Fibroblast of skin of back (primary cell): ENCODE measurements around the gene ZNF766.
"Not testable (repeated sequence)": the region's sequence is repeated elsewhere in the genome, so short reads cannot be mapped to it uniquely, and the experiment has no call there.

Experiments used
- DNase-seq: peaks from one replicate; pipeline ENCODE4 v3.0.0-alpha.2; 2013

ZNF766 gene

DNA sequence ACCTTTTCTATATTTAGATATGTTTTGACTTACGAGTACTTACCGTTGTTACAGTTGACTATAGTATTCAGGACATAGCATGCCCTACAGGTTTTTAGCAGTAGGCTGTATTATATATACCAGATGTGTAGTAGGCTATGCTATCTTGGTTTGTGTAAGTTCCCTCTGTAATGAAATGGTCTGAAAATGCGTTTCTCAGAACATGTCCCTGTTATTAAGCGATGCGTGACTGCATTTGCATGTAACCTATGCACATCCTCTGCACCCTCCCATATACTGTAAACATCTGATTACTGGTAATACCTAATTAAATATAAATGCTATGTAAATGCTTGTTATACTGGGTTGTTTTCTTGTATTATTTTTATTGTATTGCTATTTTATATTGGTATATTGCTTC is 6.6 kb downstream of the ZNF766 start:
- DNase-seq = no peak

DNA sequence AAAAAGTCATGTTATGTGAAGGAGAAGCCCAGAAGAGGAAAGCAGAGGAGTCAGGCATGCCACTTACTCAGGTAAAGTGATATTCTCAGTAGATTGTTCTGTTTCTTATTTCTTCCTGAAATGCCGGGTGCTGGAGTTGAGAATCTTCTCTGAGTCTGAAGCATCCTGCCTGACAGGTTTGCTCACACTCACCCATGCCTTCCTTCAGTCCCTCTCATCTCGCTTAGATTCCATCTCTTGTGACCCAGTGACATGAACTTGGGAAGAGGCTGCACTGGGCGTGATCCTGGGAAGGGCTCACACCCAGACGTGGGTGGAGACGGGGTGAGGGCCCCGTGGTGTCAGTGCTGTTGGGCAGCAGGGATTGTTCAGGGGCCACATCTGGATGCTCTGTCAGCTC is 8.1 kb downstream of the ZNF766 start:
- DNase-seq = no peak

DNA sequence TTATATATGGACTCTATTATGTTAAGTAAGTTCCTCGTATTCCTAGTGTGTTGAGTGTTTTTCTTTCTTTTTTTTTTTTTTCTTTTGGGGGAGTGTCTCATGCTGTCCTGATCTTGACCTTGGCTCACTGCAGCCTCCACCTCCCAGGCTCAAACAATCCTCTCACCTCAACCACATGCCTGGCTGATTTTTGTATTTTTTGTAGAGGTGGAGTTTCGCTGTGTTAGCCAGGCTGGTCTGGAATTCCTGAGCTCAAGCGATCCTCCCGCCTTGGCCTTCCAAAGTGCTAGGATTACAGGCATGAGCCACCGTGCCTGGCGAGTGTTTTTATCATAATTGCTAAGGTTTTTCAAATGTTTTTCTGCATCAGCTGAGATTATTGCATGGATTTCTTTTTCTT is 16.9 kb downstream of the ZNF766 start:
- no peak for DNase-seq

DNA sequence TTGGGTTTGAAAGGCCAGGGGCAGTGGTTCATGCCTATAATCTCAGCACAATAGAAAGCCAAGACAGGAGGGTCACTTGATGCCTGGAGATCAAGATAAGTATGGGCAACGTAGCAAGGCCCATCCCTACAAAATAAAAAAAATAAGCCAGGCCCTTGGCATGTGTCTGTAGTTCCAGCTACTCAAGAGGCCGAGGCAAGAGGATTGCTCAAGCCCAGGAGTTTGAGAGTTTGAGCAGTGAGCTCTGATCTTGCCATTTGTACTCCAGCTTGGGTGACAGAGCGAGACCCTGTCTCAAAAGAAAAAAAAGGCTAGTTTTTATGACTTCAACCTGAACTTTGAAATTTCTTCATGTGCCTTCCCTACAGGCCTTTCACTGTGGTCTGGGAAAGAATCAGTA is 22.4 kb downstream of the ZNF766 start:
- DNase-seq = no peak

DNA sequence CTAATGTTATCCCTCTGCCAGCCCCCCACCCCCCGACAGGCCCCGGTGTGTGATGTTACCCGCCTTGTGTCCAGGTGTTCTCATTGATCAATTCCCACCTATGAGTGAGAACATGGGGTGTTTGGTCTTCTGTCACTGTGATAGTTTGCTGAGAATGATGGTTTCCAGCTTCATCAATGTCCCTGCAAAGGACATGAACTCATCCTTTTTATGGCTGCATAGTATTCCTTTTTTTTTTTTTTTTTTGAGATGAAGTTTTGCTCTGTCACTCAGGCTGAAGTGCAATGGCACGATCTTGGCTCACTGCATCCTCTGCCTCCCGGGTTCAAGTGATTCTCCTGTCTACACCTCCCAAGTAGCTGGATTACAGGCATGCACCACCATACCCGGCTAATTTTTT is 23.6 kb downstream of the ZNF766 start:
- DNase-seq = not testable (repeated sequence)

DNA sequence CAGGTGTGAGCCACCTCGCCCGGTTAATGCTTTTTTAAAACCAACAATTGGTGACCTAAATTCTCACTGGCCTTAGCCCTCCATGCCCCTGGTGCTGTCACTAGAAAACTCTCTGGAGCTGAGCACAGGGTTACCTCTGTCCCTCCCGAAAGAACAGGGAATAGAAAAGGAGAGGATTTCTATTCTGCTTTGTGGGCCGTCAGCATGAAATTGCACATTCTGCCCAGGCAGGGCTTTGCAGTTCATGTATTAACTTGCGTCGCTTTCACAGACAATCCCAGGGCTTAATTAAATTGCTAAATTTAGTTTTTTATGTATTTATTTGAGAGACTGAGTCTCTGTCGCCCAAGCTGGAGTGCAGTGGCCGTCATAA is 27.0 kb downstream of the ZNF766 start:
- no peak for DNase-seq

DNA sequence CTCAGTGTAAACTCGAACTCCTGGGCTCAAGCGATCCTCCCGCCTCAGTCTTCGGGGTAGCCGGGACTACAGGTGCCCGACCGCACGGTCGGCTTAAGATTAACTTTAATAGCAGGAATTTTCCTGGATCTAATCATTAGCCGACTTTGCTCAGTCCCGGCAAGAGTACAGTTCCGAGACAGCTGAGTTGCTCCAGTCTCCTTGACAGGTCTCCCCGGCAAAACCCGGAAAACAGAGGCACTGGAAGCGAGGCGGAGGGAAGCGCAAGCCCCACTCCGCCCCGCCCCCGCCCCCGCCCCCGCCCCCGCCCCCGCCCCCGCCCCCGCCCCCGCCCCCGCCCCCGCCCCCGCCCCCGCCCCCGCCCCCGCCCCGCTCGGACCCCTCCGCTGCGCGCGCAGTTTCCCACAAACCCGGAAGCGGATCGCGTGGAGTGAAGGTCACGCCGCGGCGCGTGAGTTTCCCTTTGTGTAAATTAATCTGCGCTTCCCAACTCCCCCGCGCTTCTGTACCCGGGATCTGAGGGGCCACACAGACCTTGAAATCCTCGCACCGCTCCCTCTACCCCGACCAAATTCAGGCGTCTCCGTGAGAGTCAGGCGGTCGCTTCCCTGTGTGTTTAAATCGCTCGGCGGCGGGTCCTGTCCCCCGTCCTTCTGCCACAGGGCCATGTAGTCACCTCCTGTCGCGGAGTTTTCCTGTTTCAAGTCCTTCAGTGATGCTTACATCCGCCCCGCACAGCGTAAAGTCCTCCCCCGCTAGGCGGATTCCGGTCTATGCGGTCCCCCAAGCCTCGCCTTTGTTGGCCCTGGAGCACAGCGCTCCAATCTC is 27.6 kb downstream of the ZNF766 start, which contains the start of gene ZNF480:
ZNF480 (plus strand) TSS at position 397 of the 828 bp plus-strand sequence. CDS start 3,244 bp downstream, outside the sequence.
- peak; percentile 75 for DNase-seq

DNA sequence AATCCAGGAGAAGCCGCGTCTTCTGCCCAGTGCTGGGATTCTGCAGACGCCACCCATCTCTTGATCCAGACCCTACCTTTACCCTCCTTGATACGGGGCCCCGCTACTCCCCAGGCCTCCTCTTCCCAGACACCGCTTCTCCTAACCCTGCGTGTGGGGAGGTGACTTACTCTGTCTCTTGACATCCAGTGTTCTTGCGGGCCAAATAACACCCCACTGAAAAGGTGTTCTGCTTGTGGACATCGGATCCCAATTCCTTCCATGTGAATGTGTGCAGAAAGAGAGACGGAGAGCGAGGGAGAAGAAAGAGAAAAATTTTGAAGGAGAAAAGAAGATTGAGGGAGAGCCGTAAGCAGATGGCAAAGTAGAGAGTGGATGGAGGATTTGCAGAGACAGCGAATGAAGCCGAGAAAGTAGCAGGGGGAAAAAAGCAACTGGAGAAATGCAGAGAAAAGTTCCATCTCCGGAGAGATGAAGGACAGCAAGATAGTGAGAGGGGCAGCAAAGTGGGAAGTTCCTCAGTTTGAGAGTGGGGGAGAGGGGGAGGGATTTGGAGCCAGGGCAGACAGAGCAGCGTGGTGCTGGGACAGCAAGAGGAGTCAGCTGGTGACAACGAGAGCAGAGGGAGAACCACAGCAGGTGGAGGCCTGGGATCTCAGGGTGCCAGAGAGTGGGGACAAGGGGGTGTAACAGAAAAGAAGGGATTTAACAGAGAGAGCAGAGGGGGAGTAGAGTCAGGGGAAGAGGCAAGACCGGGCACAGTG is 28.4 kb downstream of the ZNF766 start:
- no peak for DNase-seq

DNA sequence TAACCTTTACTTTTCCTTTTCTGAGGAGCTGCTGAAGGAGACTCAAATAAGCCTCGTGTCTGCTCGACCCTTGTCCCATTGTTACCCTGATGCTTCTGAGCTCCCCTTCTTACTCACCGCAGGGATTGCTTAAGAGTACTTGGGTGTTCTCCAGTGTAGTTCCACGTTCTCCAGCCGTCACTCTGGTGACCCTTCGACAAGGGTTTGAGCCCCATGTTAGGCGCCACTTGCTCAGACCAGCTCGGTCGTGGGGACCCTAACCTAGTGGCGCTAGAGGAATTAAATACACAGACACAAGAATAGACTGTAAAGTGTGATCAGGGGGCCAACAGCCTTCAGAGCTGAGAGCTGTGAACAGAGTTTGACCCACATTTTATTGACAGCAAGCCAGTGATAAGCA is 37.9 kb downstream of the ZNF766 start:
- peak; percentile 33 for DNase-seq

DNA sequence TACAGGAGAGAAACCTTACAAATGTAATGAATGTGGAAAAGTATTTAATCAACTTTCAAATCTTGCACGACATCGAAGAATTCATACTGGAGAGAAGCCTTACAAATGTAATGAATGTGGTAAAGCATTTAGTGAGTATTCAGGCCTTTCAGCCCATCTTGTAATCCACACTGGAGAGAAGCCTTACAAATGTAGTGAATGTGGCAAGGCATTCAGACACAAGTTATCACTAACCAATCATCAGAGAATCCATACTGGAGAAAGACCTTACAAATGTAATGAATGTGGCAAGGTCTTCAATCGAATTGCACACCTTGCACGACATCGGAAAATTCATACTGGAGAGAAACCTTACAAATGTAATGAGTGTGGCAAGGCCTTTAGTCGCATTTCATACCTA is 53.0 kb downstream of the ZNF766 start:
- no peak for DNase-seq

DNA sequence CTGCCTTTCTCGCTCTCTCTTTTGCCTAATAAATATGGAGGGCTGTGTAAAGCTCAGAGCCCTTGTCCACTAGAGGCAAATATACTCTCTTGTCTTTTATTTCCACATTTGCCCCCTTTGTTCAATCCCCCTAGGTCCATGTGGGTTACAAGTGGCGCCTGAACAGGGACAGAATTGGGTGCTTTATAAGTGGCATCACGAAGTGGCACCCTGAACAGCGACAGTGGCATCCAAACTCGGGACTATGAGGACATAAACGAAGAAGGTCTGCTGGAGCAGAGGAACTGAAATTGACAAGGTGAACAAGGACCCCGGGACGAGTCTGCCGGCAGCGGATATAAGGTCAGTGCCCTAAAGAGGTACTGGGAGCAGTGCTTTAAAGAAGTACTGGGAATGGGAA is 62.4 kb downstream of the ZNF766 start:
- peak; percentile 17 for DNase-seq

DNA sequence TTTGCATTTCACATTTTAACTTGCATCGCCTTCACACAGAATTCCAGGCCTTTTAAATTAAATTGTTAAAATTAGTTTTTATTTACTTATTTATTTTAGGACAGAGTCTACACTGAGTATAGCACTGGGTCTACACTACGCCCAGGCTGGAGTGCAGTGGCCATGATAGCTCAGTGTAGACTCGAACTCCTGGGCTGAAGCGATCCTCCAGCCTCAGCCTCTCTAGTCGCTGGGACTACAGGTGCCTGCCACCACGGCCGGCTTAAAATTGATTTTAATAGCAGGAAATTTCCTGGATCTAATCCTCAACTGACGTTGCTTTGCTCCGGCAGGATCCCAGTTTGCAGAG is 66.4 kb downstream of the ZNF766 start:
- no peak for DNase-seq

DNA sequence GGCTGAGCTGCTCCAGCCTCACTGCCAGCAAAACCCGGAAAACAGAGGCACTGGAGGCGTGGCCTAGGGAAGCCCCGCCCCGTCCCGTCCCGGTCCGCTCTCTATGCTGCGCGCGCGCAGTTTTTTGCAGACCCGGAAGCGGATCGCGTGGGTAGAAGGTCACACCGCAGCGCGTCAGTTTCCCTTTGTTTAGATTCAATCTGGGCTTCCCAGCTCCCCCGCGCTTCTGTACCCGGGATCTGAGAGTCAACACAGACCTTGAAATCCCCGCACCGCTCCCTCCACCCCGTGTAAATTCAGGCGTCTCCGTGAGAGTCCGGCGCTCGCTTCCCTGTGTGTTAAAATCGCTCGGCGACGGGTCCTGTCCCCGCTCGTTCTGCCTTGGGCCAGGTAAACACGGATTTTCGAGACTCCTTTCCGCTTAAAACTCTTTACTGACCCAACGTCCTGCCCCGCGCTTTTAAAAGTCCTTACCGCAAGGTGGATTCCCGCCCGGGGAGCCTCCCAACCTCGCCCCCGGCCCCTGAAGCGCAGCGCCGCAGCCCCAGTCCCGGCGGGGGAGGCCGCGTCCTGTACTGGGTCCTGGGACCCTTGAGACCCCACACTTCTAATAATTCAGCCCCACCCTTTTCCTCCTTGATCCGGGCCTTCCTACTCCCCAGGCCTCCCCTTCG is 66.9 kb downstream of the ZNF766 start, which contains the start of gene ZNF610:
ZNF610 (plus strand) TSS at position 127 of the 674 bp plus-strand sequence. CDS start 12,930 bp downstream, outside the sequence.
- DNase-seq = peak; percentile 79

DNA sequence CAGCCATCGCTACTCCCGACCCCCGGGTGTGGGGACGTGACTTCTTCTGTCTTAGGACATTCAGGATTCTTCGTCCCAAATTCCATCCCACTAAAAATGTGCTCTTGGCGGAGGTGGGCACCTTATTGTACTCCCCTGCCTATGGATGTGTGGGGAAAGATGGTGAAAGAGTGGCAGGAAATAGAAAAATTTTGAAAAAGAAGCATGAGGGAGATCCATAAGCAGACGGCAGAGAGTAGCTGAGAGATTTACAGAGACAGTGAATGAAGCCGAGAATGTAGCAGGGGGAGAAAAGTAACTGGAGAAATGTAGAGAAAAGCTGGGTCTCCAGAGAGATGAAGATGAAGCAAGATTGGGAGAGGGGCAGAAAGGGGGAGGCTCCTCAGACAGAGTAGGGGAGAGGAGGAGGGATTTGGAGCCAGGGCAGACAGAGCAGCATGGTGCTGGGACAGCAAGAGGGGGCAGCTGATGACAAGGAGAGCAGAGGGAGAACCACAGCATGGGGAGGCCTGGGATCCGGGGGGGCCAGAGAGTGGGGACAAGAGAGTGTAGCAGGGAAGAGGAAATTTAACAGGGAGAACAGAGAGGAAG is 67.5 kb downstream of the ZNF766 start:
- DNase-seq = peak; percentile 9

DNA sequence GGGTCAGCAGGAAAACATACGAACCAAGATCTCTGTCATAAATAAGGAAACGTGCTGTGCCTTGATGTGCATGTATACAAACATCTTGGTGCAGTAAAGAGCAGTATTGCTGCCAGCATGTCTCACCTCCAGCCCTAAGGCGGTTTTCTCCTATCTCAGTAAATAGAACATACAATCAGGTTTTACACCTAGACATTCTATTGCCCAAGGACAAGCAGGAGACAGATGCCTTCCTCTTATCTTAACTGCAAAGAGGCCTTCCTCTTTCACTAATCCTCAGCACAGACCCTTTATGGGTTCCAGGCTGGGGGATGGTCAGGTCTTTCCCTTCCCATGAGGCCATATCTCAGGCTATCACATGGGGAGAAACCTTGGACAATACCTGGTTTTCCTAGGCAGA is 69.6 kb downstream of the ZNF766 start:
- DNase-seq = not testable (repeated sequence)

DNA sequence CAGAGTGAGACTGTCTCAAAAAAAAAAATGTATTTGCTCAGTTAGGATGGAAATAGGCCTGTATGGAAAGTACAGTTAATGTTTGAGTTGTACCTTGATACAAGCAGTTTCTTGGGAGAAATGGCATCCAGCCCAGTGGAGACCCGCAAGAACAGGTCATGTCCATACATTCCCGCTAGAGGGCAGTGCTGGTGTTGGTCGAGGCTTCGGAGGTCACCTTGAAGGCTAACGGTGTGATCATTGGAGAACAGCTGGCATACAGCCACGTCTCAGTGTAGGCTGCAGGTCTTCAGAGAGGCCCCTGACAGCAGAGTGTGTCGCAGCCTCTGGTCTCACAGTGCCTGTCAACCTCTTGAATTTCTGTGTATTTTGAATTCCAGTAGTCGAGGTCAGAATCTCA is 74.2 kb downstream of the ZNF766 start:
- DNase-seq = peak; percentile 26

DNA sequence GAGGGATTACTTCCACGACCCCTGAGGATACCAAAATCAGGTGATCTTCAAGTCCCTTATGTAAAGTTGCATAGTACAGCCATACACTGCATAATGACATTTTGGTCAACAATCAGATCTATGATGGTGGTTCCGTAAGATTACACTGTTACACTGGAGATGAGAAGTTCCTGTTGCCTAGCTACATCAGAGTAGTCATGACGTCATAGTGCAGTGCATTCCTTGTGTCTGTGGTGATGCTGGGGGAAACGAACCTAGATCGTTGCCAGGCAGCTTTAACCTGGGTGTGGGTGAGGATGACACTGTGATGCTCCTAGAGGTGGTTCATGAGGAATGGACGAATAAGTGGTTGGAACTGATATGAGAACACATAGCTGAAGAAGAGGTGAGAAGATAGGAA is 75.8 kb downstream of the ZNF766 start:
- DNase-seq = no peak
